Mesodermal cell (in vitro differentiated cells): ENCODE results near the gene UBE2E2.

Source experiments
- H3K27ac ChIP-seq: 2 replicates; pipeline ENCODE4 v1.7.0; 2013; ENCODE audit warnings: mild to moderate bottlenecking, low read depth, low read length, moderate library complexity; ENCODE audit not compliant: severe bottlenecking
- H3K36me3 ChIP-seq: 2 replicates; pipeline ENCODE4 v1.7.1; 2013; ENCODE audit warnings: mild to moderate bottlenecking, low read length, moderate library complexity; ENCODE audit not compliant: control insufficient read depth, insufficient read depth
- H3K4me1 ChIP-seq: one replicate; pipeline ENCODE4 v1.7.1; 2013; ENCODE audit warnings: mild to moderate bottlenecking, low read length; ENCODE audit not compliant: insufficient read depth, control insufficient read depth, poor library complexity, severe bottlenecking
- H3K4me3 ChIP-seq: 2 replicates; pipeline ENCODE4 v1.7.0; 2013; ENCODE audit warnings: low read length, control low read depth, mild to moderate bottlenecking; ENCODE audit not compliant: insufficient read depth, poor library complexity, severe bottlenecking; ENCODE audit errors: extremely low read depth
- H3K9me3 ChIP-seq: 2 replicates; pipeline ENCODE4 v1.7.1; 2013; ENCODE audit warnings: mild to moderate bottlenecking, low read length, moderate library complexity; ENCODE audit not compliant: control insufficient read depth
- WGBS, 2 experiments: methylation state at CpG; one replicate each; pipeline ENCODE4 v1.1.5; 2013; ENCODE audit warnings: missing lambda C conversion rate in 2 of 2; ENCODE audit not compliant: insufficient coverage in 2 of 2; 5-methylcytosine and 5-hydroxymethylcytosine counted together

UBE2E2 gene

DNA sequence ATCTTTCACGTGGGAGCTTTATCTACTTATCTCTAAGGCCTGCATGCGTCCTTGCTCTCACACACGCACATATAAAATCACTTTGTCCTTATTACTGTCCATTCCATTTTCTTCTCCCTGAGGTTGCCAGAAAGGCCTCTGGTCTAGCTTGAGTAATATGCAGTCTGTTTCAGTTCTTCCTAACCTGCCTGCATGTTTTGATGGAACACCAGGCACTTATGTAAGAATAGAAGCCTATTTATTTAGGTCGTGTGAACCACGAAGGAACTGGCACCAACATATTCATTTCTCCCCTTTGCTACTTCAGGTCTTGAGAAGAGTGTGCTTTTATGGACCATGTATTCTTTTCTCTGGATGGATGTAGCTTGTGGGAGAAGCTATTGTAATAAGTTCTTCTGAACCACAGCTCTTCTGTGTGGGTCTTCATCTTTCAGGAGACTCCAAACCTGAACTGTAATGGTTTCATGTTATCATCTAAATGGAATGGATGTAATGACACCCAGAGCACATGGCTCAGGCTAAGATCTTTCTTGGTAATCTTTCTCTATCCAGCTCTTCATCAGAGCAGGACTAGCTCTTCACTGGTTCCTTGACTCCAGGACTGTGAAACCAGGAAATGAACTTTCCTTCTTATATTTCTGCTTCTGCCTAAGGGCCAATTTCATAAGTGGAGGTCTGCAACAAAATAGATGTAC lies 53.8 kb downstream of the UBE2E2 start:
- Histone ChIP-seq H3K4me1 (no peaks in the 10 kb centered on the region), H3K36me3 (no peaks in the 10 kb centered on the region)
- WGBS, 2 experiments = 100% methylated on average over 3 of the region's 5 CpGs

DNA sequence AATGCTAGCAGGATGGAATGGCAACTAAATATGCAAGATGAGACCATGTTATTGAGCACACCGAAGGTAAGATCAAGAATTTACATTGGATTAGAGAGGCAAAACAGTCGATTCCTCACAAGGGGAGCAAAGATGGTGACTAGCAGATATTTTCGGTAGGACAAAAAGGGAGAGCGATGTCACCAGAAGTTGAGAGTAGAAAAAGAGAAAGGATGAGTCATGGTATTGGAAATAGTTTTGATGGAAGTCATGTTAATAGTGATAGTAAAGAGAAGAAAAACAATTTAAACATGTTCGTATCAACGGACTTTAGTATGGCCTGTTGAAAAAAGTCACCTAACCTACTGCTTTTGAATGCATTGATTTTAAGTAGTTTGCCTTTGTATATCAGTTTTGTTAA lies 55.0 kb downstream of the UBE2E2 start:
- Histone ChIP-seq H3K4me3 (no peak overlapping the region), H3K9me3 (no peaks in the 10 kb centered on the region), H3K4me1 (no peaks in the 10 kb centered on the region), H3K27ac (no peak overlapping the region), H3K36me3 (no peaks in the 10 kb centered on the region)
- WGBS, 2 experiments = 83 to 92% methylated on average over 6 of the region's 6 CpGs

More for the DNA sequence above, 53.8 kb downstream of the UBE2E2 start:
- H3K4me3 ChIP-seq = no peak overlapping the region
- H3K27ac ChIP-seq = no peak overlapping the region
- H3K9me3 ChIP-seq = no peaks in the 10 kb centered on the region

DNA sequence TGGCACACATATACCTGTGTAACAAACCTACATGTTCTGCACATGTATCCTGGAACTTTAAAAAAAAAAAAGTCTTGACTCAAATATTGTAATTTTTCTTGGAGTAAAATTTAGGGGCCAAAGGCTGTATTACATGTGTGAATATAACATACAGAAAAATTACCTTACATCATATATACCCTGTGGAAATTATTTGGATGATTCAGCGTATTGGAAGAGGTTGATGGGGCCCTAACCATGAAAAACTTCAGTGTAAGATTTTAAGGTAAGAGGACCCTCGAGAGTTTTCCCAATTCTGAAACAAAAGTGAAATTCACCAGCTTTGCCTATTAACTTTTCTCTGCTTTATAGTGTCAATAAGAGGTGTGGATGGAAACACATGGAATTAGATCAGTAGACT lies 56.4 kb downstream of the UBE2E2 start:
- WGBS, 2 experiments = 80% methylated on average over 1 of the region's 2 CpGs; no CpG with 5 or more reads in 1 of the 2 experiments
- H3K27ac ChIP-seq = no peak overlapping the region
- H3K4me1 ChIP-seq = no peaks in the 10 kb centered on the region
- H3K9me3 ChIP-seq = no peaks in the 10 kb centered on the region
- no peak overlapping the region for H3K4me3 ChIP-seq
- no peaks in the 10 kb centered on the region for H3K36me3 ChIP-seq

DNA sequence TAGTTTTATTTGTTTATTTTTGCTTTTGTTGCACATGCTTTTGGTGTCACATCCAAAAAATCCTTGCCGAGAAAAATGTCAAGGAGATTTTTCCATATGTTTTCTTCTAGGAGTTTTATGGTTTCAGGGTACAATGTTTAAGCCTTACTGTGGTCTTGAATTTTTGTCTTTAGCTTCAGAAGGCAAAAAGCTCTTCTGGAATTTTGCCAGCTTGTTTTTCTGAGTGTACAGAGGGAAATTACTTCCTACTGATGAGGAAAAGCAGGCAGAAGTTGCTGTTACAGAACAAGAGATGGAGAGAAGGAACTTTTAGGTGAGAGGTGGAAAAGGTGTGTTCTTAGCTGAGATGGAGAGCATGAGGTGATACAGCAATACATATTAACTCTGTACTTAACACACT lies 59.6 kb downstream of the UBE2E2 start:
- H3K4me3 ChIP-seq = no peak overlapping the region
- no peaks in the 10 kb centered on the region for H3K4me1 ChIP-seq
- H3K36me3 ChIP-seq = no peaks in the 10 kb centered on the region
- no peak overlapping the region for H3K27ac ChIP-seq
- H3K9me3 ChIP-seq = no peaks in the 10 kb centered on the region
- 100% methylated on average over 1 of the region's 1 CpG for WGBS, 2 experiments

DNA sequence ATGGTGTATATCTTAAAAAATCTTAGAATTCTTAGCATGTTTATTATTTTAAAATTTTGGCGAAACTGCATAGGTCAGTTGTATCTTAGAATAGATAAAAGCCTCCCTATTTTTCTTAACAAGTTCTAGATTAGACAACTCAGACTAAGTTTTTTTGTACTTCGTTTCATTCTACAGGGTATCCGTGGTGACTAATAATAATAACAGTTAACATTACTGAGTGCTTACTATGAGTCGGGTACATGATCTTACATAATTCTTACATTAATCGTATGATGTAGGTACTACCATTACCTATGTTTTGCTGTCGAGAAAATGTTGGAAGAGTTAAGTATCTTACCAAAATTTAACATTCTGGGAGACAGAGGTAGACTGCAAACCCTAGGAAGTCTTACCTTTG lies 60.7 kb downstream of the UBE2E2 start:
- no peaks in the 10 kb centered on the region for H3K36me3 ChIP-seq
- H3K9me3 ChIP-seq = no peaks in the 10 kb centered on the region
- H3K4me3 ChIP-seq = no peak overlapping the region
- no peaks in the 10 kb centered on the region for H3K4me1 ChIP-seq
- no CpG with 5 or more reads among the region's 6 CpGs for WGBS, 2 experiments
- no peak overlapping the region for H3K27ac ChIP-seq

DNA sequence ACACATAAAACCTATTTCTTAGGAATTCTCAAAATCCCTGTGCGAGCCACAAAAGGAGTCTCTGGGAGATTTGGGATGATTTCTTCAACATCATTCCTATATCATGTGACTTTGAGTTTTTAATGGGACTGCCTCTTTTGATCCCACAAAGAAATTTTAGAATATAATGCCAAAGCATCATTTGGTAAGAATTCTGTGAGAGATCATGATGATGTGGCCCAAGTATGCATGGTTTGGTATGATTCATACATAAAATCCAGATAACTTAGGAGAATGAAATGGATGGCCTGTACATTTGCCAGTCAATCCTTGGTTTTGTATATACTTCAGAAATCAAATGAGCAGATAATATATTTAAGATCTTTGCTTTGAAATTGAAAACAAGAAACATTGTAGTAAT lies 61.3 kb downstream of the UBE2E2 start:
- Histone ChIP-seq H3K9me3 (no peaks in the 10 kb centered on the region), H3K4me3 (no peak overlapping the region), H3K4me1 (no peaks in the 10 kb centered on the region), H3K36me3 (no peaks in the 10 kb centered on the region), H3K27ac (no peak overlapping the region)
- no CpG with 5 or more reads among the region's 1 CpG for WGBS, 2 experiments

DNA sequence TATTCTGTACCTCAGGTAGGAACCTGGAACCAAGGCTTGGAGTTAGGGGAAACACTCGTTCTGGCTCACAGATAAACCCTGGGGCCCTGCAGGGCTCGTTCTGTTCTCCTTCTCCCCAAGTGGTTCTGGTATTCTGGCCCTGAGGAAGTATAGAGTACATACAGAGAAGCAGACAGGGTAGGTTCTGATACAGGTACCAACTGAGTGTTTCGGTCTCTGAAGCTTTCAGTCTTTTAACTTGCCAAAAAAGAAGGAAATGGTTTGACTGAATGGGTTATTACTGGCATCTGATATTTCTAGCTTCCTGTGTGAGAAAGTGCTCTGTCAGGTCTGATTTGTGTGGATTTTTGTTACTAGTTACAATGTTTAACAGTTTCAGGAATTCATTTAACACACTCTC lies 67.3 kb downstream of the UBE2E2 start:
- Histone ChIP-seq H3K9me3 (peaks cover 11% of the 10 kb centered on the region), H3K36me3 (no peaks in the 10 kb centered on the region), H3K4me1 (no peaks in the 10 kb centered on the region), H3K4me3 (no peak overlapping the region), H3K27ac (no peak overlapping the region)
- 86 to 95% methylated on average over 3 of the region's 3 CpGs for WGBS, 2 experiments

DNA sequence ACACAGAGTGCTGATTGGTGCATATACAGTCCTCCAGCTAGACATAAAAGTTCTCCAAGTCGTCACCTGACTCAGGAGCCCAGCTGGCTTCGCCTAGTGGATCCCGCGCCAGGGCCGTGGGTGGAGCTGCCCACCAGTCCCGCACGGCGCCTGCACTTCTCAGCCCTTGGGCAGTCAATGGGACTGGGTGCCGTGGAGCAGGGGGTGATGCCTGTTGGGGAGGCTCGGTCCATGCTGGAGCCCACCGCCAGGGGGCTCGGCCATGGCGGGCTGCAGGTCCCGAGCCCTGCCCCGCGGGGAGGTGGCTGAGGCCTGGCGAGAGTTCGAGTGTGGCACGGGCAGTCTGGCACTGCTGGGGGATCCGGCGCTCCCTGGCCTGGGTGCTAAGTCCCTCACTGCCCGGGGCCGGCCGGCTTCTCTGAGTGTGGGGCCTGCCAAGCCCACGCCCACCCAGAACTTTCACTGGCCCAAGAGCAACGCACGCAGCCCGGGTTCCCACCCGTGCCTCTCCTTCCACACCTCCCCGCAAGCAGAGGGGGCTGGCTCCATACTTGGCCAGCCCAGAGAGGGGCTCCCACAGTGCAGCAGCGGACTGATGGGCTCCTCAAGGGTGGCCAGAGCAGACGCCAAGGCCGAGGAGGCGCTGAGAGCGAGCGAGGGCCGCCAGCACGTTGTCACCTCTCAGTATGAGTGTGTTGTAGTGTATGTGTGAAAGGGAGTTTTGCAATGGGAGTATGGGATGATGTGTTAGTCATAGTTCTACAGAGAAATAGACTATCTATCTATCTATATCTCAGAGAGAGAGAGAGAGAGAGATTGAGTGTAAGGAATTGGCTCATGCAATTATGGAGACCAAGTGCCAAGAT lies 69.0 kb downstream of the UBE2E2 start:
- Histone ChIP-seq H3K4me3 (no peak overlapping the region), H3K27ac (no peak overlapping the region), H3K4me1 (no peaks in the 10 kb centered on the region), H3K36me3 (no peaks in the 10 kb centered on the region), H3K9me3 (peaks cover 11% of the 10 kb centered on the region)
- 96 to 97% methylated on average over 21 to 30 of the region's 38 CpGs for WGBS, 2 experiments

DNA sequence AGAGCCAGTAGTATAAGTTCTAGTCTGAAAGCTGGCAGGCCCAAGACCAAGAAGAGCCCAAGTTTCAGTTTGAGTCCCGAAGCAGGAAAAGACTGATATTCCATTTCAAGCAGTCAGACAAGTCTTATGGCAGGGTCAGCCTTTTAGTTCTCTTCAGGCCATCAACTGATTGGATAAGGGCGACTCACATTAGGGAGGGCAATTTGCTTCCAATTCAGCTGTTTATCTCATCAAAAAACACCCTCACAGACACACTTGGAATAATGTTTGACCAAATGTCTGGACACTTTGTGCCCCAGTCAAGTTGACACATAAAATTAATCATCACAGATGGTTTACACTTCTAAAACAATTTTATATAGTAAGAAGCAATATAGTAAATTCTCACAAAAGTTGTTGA lies 69.7 kb downstream of the UBE2E2 start:
- 94% methylated on average over 2 of the region's 2 CpGs for WGBS, 2 experiments
- no peak overlapping the region for H3K4me3 ChIP-seq
- no peak overlapping the region for H3K27ac ChIP-seq
- H3K4me1 ChIP-seq = no peaks in the 10 kb centered on the region
- H3K36me3 ChIP-seq = no peaks in the 10 kb centered on the region
- H3K9me3 ChIP-seq = peaks cover 11% of the 10 kb centered on the region

DNA sequence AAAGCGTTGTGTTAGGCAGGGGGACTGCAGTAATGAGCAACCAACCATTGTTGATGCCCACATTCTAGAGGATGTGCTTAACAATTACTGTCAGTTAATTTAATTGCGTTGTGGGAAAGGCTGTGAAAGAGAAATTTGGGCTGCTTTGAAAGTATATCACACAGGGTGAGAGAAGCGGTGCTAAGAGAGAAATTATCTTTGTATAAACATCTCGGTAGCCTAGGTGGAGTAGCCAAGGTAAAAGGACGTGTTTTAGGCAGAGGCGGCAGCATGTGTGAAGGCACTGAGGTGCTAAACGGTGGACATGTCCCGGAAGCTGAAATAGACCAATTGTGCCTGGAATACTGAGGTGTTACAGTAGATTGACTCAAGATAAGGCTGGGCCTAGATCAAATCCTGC lies 71.9 kb downstream of the UBE2E2 start:
- H3K4me3 ChIP-seq = no peak overlapping the region
- no peaks in the 10 kb centered on the region for H3K4me1 ChIP-seq
- H3K36me3 ChIP-seq = no peaks in the 10 kb centered on the region
- peaks cover 11% of the 10 kb centered on the region for H3K9me3 ChIP-seq
- WGBS, 2 experiments = 83 to 94% methylated on average over 8 of the region's 8 CpGs
- no peak overlapping the region for H3K27ac ChIP-seq

DNA sequence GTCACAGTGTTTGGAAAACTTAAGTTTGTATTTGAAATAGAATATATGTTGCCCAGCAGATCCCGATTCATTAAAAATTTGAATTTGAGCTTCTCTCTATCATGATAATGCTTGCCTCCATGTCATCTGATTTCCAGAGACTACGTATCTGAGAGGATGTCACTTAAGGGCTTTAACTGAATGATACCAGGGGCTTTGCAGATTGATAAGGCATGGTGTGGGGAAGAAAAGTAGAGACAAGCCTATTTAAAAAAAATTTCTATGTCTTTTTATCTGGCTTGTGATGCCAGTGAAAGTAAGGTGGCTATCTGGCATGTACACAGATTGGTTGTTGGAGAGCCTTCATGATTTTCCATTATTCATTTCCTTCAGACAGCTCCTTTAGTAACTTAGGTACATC lies 72.7 kb downstream of the UBE2E2 start:
- WGBS, 2 experiments = 64% methylated on average over 2 of the region's 2 CpGs; no CpG with 5 or more reads in 1 of the 2 experiments
- no peak overlapping the region for H3K4me3 ChIP-seq
- H3K4me1 ChIP-seq = no peaks in the 10 kb centered on the region
- H3K9me3 ChIP-seq = peaks cover 11% of the 10 kb centered on the region
- no peaks in the 10 kb centered on the region for H3K36me3 ChIP-seq
- H3K27ac ChIP-seq = no peak overlapping the region
